GM21723 (cell line): ENCODE data around the gene LBHD2.

ENCODE experiments used
- ATAC-seq: cut with Tn5 transposase; IDR thresholded peaks from one replicate; pipeline ENCODE4 v1.9.1; 2021; ENCODE audit warnings: mild to moderate bottlenecking, moderate library complexity; ENCODE audit not compliant: unreplicated experiment

LBHD2 gene

GRCh38 chr14:103129301-103130016 lies 45.4 kb downstream of the LBHD2 start:
- ATAC-seq, result no peak

GRCh38 chr14:103130017-103130764 lies 46.2 kb downstream of the LBHD2 start:
- no peak for ATAC-seq

- no peak for ATAC-seq
Measured at GRCh38 chr14:103130965-103131364, 47.0 kb downstream of the LBHD2 start.

GRCh38 chr14:103131580-103131979 lies 47.6 kb downstream of the LBHD2 start:
- ATAC-seq, result no peak

- no peak for ATAC-seq
Measured at GRCh38 chr14:103132381-103133209, 48.6 kb downstream of the LBHD2 start.

GRCh38 chr14:103133210-103134140 lies 49.5 kb downstream of the LBHD2 start:
- no peak for ATAC-seq

GRCh38 chr14:103134405-103134804 lies 50.4 kb downstream of the LBHD2 start:
- no peak for ATAC-seq

- ATAC-seq, result no peak
Measured at GRCh38 chr14:103134919-103135318, 50.9 kb downstream of the LBHD2 start.

GRCh38 chr14:103135333-103136260 lies 51.6 kb downstream of the LBHD2 start:
- no peak for ATAC-seq

- ATAC-seq, result no peak
Measured at GRCh38 chr14:103136388-103137271, 52.6 kb downstream of the LBHD2 start.

- ATAC-seq, result no peak
Measured at GRCh38 chr14:103137689-103138300, 53.8 kb downstream of the LBHD2 start.

GRCh38 chr14:103138301-103139131 lies 54.5 kb downstream of the LBHD2 start:
- no peak for ATAC-seq

- ATAC-seq, result no peak
Measured at GRCh38 chr14:103139132-103140025, 55.4 kb downstream of the LBHD2 start.
